ENCODE measurements around the gene LIME1. TPM values are rescaled to one million over a fixed set of nuclear protein-coding genes. Genes with fewer than 3 reads are reported as not detected.
A peak's percentile ranks its signal among the peaks of the same experiment; 100 is the strongest.

Gene LIME1
- total and polyA plus RNA-seq, 7 experiments from 2014 or later = 96.8 to 366 (median 107) TPM

DNA sequence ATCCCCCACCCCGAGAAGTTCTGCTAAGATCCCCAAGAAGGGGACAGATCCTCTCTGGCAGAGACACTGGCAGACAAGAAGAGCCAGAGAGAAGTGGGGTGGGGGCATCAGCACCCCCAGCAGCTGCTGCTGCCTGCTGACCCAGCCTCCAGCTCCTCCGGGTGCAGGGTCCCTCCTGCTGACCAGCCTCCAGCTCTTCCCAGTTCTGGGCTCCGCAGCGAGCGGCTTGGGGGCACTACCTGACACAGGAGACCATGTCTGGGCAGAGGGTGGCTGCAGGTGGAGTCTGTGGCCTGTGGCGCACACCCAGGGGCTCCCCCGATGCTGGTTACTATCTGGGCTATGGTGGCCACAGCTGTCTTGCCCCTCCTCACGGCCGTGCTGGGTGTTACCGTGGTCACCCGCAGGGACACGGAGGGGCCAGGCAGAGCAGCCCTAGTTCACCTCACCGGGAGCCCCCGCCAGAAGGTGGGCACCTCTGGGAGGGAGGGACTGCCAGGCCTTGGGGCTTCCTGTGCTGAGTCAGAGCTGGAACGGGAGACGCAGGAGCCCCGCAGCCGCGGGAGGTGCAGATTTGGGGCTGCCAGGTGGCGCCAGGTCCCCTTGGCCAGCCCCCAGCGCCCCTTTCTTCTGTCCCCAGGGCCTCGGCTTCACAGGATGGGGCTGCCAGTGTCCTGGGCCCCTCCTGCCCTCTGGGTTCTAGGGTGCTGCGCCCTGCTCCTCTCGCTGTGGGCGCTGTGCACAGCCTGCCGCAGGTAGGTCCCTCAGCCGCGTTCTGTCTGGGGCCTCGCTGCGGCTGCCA, 630 bp downstream of the LIME1 start:
- peak; percentile 28 for ATAC-seq

GRCh38 chr20:63737695-63737944, 1.2 kb downstream of the LIME1 start:
- peak overlapping the region; percentile 87 to 93 (median 90) for H3K4me3 Mint-ChIP-seq
- peak overlapping the region in 3 of 9 donors; percentile 89 to 92 (median 92) for H3K27ac Mint-ChIP-seq
- intact Hi-C loops (cut with micrococcal nuclease) = loop anchor here (1.0 to 10.0 kb wide), 9 partner anchors 84 to 943 kb away; partner anchors contain the start of genes ABHD16B (in 1 of the 2), GMEB2 (in 1 of the 2), MRGBP (in 1 of the 2) and PTK6 (in 1 of the 2)
- Histone ChIP-seq H3K9me3 (ENCODE audit: control insufficient read depth in 2 of 3, low read length in 3 of 3) (no peaks in the 10 kb centered on the region), H3K27me3 (ENCODE audit: control insufficient read depth in 2 of 2, insufficient read depth in 2 of 2, low read length in 2 of 2) (no peaks in the 10 kb centered on the region), H3K4me3 (ENCODE audit: low read length) (peak overlapping the region; percentile 99), H3K36me3 (ENCODE audit: control insufficient read depth in 2 of 3, insufficient read depth in 3 of 3, low read length in 3 of 3) (peaks cover 0 to 49% (median 0%) of the 10 kb centered on the region in 3 experiments), H3K4me1 (ENCODE audit: control insufficient read depth in 2 of 2, insufficient read depth in 2 of 2, low read length in 2 of 2) (peaks cover 21 to 29% of the 10 kb centered on the region in 2 donors), H3K27ac (ENCODE audit: low read depth, low read length) (peak overlapping the region; percentile 78)
- peaks cover 0 to 19% (median 5%) of the 10 kb centered on the region in 5 donors for H3K36me3 Mint-ChIP-seq
- no peak for DNase-seq
- no peaks in the 10 kb centered on the region for H3K9me3 Mint-ChIP-seq
- no peak for ATAC-seq
- POLR2A ChIA-PET = interaction anchor here (0.6 to 9.9 kb wide), 13 partner anchors 9 to 215 kb away, joined by 3 to 137 read pairs (median 5); partner anchors contain the start of genes ARFRP1, RTEL1, TNFRSF6B and ZGPAT
- H3K27me3 Mint-ChIP-seq = no peaks in the 10 kb centered on the region
- CTCF ChIA-PET = interaction anchor here (2.8 kb wide), 1 partner anchor 31 kb away, joined by 27 read pairs; the partner anchor contains the start of genes ARFRP1 and ZGPAT
- peaks cover 13 to 30% (median 25%) of the 10 kb centered on the region in 7 donors for H3K4me1 Mint-ChIP-seq

More for the DNA sequence above, 630 bp downstream of the LIME1 start:
- Histone ChIP-seq H3K27ac (ENCODE audit: low read depth, low read length) (peak overlapping the region; percentile 78), H3K36me3 (ENCODE audit: control insufficient read depth in 2 of 3, insufficient read depth in 3 of 3, low read length in 3 of 3) (peaks cover 0 to 44% (median 0%) of the 10 kb centered on the region in 3 experiments), H3K9me3 (ENCODE audit: control insufficient read depth in 2 of 3, low read length in 3 of 3) (no peaks in the 10 kb centered on the region), H3K27me3 (ENCODE audit: control insufficient read depth in 2 of 2, insufficient read depth in 2 of 2, low read length in 2 of 2) (no peaks in the 10 kb centered on the region), H3K4me1 (ENCODE audit: control insufficient read depth in 2 of 2, insufficient read depth in 2 of 2, low read length in 2 of 2) (peaks cover 21 to 31% of the 10 kb centered on the region in 2 donors), H3K4me3 (ENCODE audit: low read length) (peak overlapping the region; percentile 99)
- Mint-ChIP-seq H3K27ac (peak overlapping the region; percentile 82 to 95 (median 89)), H3K4me1 (peaks cover 13 to 30% (median 25%) of the 10 kb centered on the region in 7 donors), H3K27me3 (no peaks in the 10 kb centered on the region), H3K36me3 (peaks cover 0 to 19% (median 5%) of the 10 kb centered on the region in 5 donors), H3K4me3 (peak overlapping the region; percentile 87 to 93 (median 90)), H3K9me3 (no peaks in the 10 kb centered on the region)
- DNase-seq = peak; percentile 42 to 73 (median 67)
- ChIA-PET POLR2A (interaction anchor here (0.6 to 9.9 kb wide), 34 partner anchors 8 to 302 kb away, joined by 3 to 137 read pairs (median 4); partner anchors contain the start of genes ARFRP1, GMEB2, PRPF6 and RTEL1), CTCF (interaction anchor here (0.6 to 2.8 kb wide), 9 partner anchors 11 to 381 kb away, joined by 3 to 27 read pairs (median 3); partner anchors contain the start of genes ARFRP1, PTK6 and ZGPAT)
- intact Hi-C loops (cut with micrococcal nuclease) = loop anchor here (1.0 to 10.0 kb wide), 15 partner anchors 9 to 942 kb away; partner anchors contain the start of genes TPD52L2 (in 2 of the 2), ABHD16B (in 1 of the 2), ARFRP1 (in 1 of the 2) and GMEB2 (in 1 of the 2)

- Histone ChIP-seq H3K27me3 (ENCODE audit: control insufficient read depth in 2 of 2, insufficient read depth in 2 of 2, low read length in 2 of 2) (no peaks in the 10 kb centered on the region), H3K27ac (ENCODE audit: low read depth, low read length) (peak overlapping the region; percentile 67), H3K4me1 (ENCODE audit: control insufficient read depth in 2 of 2, insufficient read depth in 2 of 2, low read length in 2 of 2) (peaks cover 21 to 29% of the 10 kb centered on the region in 2 donors), H3K4me3 (ENCODE audit: low read length) (peak overlapping the region; percentile 99), H3K36me3 (ENCODE audit: control insufficient read depth in 2 of 3, insufficient read depth in 3 of 3, low read length in 3 of 3) (peaks cover 0 to 48% (median 0%) of the 10 kb centered on the region in 3 experiments), H3K9me3 (ENCODE audit: control insufficient read depth in 2 of 3, low read length in 3 of 3) (no peaks in the 10 kb centered on the region)
- H3K27me3 Mint-ChIP-seq = no peaks in the 10 kb centered on the region
- H3K27ac Mint-ChIP-seq = peak overlapping the region in 1 of 9 donors; percentile 54
- intact Hi-C loops (cut with micrococcal nuclease) = loop anchor here (1.0 to 10.0 kb wide), 9 partner anchors 85 to 943 kb away; partner anchors contain the start of genes ABHD16B (in 1 of the 2), GMEB2 (in 1 of the 2), MRGBP (in 1 of the 2) and PTK6 (in 1 of the 2)
- DNase-seq (peak in 8 of 9 donors; percentile 27 to 64 (median 42)), ATAC-seq (no peak)
- POLR2A ChIA-PET = interaction anchor here (0.6 to 9.9 kb wide), 17 partner anchors 9 to 242 kb away, joined by 3 to 137 read pairs (median 6); partner anchors contain the start of genes ARFRP1, PRPF6, RTEL1 and TNFRSF6B
- H3K36me3 Mint-ChIP-seq = peaks cover 0 to 19% (median 5%) of the 10 kb centered on the region in 5 donors
- no peaks in the 10 kb centered on the region for H3K9me3 Mint-ChIP-seq
- peaks cover 13 to 30% (median 25%) of the 10 kb centered on the region in 7 donors for H3K4me1 Mint-ChIP-seq
- CTCF ChIA-PET = interaction anchor here (0.6 to 1.7 kb wide), 2 partner anchors 31 to 163 kb away, joined by 6 to 7 read pairs; partner anchors contain the start of genes ARFRP1 and ZGPAT
- H3K4me3 Mint-ChIP-seq = peak overlapping the region; percentile 27 to 92 (median 85)
Observed at GRCh38 chr20:63737945-63738686, 1.7 kb downstream of the LIME1 start.

GRCh38 chr20:63738687-63739129, 2.2 kb downstream of the LIME1 start:
- H3K36me3 Mint-ChIP-seq = peaks cover 0 to 14% (median 4%) of the 10 kb centered on the region in 5 donors
- no peaks in the 10 kb centered on the region for H3K27me3 Mint-ChIP-seq
- Histone ChIP-seq H3K4me3 (ENCODE audit: low read length) (peak overlapping the region; percentile 99), H3K36me3 (ENCODE audit: control insufficient read depth in 2 of 3, insufficient read depth in 3 of 3, low read length in 3 of 3) (peaks cover 0 to 48% (median 0%) of the 10 kb centered on the region in 3 experiments), H3K27me3 (ENCODE audit: control insufficient read depth in 2 of 2, insufficient read depth in 2 of 2, low read length in 2 of 2) (no peaks in the 10 kb centered on the region), H3K4me1 (ENCODE audit: control insufficient read depth in 2 of 2, insufficient read depth in 2 of 2, low read length in 2 of 2) (peaks cover 21 to 29% of the 10 kb centered on the region in 2 donors), H3K9me3 (ENCODE audit: control insufficient read depth in 2 of 3, low read length in 3 of 3) (no peaks in the 10 kb centered on the region), H3K27ac (ENCODE audit: low read depth, low read length) (peak overlapping the region; percentile 67)
- ATAC-seq (no peak), DNase-seq (peak in 5 of 9 donors; percentile 33 to 48 (median 43))
- no peak overlapping the region for H3K27ac Mint-ChIP-seq
- peaks cover 10 to 25% (median 21%) of the 10 kb centered on the region in 7 donors for H3K4me1 Mint-ChIP-seq
- no peaks in the 10 kb centered on the region for H3K9me3 Mint-ChIP-seq
- POLR2A ChIA-PET = interaction anchor here (0.6 to 9.9 kb wide), 20 partner anchors 10 to 242 kb away, joined by 3 to 137 read pairs (median 5); partner anchors contain the start of genes ARFRP1, PRPF6, RTEL1 and TNFRSF6B
- CTCF ChIA-PET = interaction anchor here (0.6 to 1.7 kb wide), 2 partner anchors 31 to 163 kb away, joined by 6 to 7 read pairs; partner anchors contain the start of genes ARFRP1 and ZGPAT
- H3K4me3 Mint-ChIP-seq = peak overlapping the region; percentile 27 to 92 (median 70)
- intact Hi-C loops (cut with micrococcal nuclease) = loop anchor here (1.0 to 10.0 kb wide), 6 partner anchors 8 to 944 kb away; partner anchors contain the start of genes ABHD16B (in 1 of the 2), MRGBP (in 1 of the 2), PTK6 (in 1 of the 2) and SAMD10 (in 1 of the 2)

DNA sequence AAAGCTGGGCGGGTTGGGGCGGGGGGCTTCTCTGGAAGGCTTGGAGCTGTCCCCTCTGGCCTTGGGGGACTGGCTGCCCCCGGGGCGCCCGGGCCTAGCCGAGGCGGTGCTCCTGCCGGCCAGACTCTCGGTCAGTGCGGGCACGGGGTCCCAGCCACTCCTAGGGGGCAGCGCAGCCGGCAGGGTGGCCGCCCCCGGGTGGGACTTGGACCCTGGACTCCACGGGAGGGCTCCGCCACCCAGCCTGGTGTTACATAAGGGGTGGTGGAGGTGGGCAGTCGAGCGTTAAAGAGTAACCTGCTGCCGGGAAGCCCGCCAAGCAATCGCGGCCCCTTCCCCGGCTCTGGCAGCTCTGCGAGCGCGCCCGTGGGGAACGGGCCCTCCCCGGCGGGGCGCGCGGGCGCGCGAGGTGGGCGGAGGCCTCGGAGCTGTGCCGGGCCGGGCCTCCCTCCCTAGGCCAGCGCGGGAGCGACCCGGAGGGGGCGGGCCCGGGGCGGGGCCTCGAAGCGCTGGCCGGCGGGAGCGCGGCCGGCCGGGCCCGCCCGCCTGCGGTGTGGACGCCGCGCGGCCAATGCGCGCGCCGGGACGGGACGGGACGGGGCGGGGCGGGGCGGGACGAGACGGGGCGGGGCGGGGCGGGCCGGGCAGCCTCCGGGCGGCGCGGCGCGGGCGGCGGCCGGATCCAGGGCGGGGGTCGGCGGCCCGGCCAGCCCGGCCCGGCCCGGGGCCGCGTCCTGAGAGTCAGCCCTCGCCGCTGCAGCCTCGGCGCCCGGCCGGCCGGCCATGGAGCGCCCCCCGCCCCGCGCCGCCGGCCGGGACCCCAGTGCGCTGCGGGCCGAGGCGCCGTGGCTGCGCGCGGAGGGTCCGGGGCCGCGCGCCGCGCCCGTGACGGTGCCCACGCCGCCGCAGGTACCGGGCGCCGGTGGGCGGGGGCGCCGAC, 2.9 kb downstream of the LIME1 start, which contains the start of gene SLC2A4RG:
TSS of gene SLC2A4RG (plus strand) at position 647 of the 940 bp plus-strand sequence. CDS start at position 784, 137 bp downstream.
- POLR2A ChIA-PET = interaction anchor here (0.8 to 9.9 kb wide), 15 partner anchors 11 to 241 kb away, joined by 3 to 137 read pairs (median 5); partner anchors contain the start of genes ARFRP1, PRPF6, TPD52L2 and ZGPAT
- intact Hi-C loops (cut with micrococcal nuclease) = loop anchor here (1.0 to 10.0 kb wide), 8 partner anchors 9 to 945 kb away; partner anchors contain the start of genes ABHD16B (in 1 of the 2), ARFRP1 (in 1 of the 2), MRGBP (in 1 of the 2) and PTK6 (in 1 of the 2)

More for the DNA sequence above, 2.9 kb downstream of the LIME1 start, which contains the start of gene SLC2A4RG:
- peak within 1 kb of the TSS; percentile 33 to 92 (median 80) for H3K4me3 Mint-ChIP-seq
- peak within 1 kb of the TSS; percentile 99 for H3K4me3 ChIP-seq (ENCODE audit: low read length)
- CTCF ChIA-PET = interaction anchor here (1.7 kb wide), 1 partner anchor 32 kb away, joined by 6 read pairs; the partner anchor contains the start of genes ARFRP1 and ZGPAT
- H3K27ac Mint-ChIP-seq = peak within 1 kb of the TSS in 1 of 9 donors; percentile 38
- peak within 1 kb of the TSS; percentile 71 for H3K27ac ChIP-seq (ENCODE audit: low read depth, low read length)
- peak; percentile 62 for ATAC-seq
- peaks cover 7 to 20% (median 16%) of the 10 kb centered on the region in 7 donors for H3K4me1 Mint-ChIP-seq
- no peaks in the 10 kb centered on the region for H3K27me3 ChIP-seq (ENCODE audit: control insufficient read depth in 2 of 2, insufficient read depth in 2 of 2, low read length in 2 of 2)
- H3K36me3 Mint-ChIP-seq = peaks cover 0 to 9% (median 0%) of the 10 kb centered on the region in 5 donors
- no peaks in the 10 kb centered on the region for H3K27me3 Mint-ChIP-seq
- no peaks in the 10 kb centered on the region for H3K9me3 ChIP-seq (ENCODE audit: control insufficient read depth in 2 of 3, low read length in 3 of 3)
- peaks cover 21 to 29% of the 10 kb centered on the region in 2 donors for H3K4me1 ChIP-seq (ENCODE audit: control insufficient read depth in 2 of 2, insufficient read depth in 2 of 2, low read length in 2 of 2)
- peaks cover 0 to 41% (median 0%) of the 10 kb centered on the region in 3 experiments for H3K36me3 ChIP-seq (ENCODE audit: control insufficient read depth in 2 of 3, insufficient read depth in 3 of 3, low read length in 3 of 3)
- peak; percentile 49 to 86 (median 69) for DNase-seq
- H3K9me3 Mint-ChIP-seq = no peaks in the 10 kb centered on the region

All from naive thymus-derived CD4-positive, alpha-beta T cell (primary cell).